Hypothalamus (tissue), 51 donors: ENCODE measurements around the gene ZNF518A.
A peak's percentile ranks its signal among the peaks of the same experiment; 100 is the strongest.

Experiments used
- DNase-seq, 51 donors: peaks; one replicate each; lab custom pipeline; 2025; lab: John Stamatoyannopoulos, UW

Gene ZNF518A, protein sequence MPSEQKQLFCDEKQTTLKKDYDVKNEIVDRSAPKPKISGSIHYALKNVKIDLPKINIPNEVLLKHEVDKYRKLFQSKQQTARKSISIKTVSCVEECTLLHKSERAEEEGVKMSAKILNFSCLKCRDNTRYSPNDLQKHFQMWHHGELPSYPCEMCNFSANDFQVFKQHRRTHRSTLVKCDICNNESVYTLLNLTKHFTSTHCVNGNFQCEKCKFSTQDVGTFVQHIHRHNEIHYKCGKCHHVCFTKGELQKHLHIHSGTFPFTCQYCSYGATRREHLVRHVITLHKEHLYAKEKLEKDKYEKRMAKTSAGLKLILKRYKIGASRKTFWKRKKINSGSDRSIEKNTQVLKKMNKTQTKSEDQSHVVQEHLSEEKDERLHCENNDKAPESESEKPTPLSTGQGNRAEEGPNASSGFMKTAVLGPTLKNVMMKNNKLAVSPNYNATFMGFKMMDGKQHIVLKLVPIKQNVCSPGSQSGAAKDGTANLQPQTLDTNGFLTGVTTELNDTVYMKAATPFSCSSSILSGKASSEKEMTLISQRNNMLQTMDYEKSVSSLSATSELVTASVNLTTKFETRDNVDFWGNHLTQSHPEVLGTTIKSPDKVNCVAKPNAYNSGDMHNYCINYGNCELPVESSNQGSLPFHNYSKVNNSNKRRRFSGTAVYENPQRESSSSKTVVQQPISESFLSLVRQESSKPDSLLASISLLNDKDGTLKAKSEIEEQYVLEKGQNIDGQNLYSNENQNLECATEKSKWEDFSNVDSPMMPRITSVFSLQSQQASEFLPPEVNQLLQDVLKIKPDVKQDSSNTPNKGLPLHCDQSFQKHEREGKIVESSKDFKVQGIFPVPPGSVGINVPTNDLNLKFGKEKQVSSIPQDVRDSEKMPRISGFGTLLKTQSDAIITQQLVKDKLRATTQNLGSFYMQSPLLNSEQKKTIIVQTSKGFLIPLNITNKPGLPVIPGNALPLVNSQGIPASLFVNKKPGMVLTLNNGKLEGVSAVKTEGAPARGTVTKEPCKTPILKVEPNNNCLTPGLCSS (N-terminal part only)

DNA sequence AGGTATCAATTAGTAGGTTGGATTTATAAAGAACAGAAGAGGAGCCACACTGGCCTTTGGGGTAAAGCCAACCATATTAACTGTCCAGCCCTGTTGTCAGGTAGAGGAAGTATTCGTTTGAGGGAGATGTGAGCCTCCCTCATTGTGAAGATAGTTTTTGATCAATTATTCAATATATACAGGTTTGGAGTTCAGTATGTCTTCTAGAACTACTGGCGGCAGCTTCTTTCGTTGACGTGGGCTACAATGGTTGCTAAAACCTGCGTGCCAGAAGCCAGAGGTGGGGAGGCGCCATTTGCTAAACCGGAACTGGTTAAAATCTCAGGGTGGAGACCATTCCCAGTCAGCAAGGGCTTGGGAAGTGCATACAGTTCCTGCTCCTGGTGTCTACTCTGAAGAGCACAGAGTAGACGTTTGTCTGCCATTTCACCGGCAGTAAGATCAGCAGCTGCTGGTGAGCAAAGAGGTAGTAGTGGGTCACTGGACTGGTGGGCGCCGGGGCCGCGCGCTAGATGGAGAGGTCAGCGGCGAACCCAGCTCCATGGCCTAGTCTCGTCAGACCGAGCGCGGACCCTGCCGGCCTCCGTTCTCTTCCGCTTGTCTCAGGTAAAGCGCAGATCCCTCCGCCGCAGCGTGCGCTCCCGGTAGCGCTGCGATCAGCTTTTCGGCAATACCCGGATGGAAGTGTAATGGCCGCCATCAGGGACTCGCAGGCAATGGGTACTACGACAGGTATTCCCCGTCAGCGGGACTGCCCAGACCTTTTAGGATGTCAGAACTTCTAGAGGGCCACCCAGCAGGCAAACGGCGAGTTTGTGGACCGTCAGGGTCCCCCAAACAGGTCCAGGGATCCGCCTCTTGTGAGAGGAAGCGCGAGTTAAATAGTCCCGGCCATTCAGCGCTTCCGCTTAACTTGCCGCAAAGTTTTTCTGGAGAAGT is at the start of gene ZNF518A:
Gene ZNF518A, plus strand, starts transcription at position 911 of the 939 bp plus-strand sequence. CDS start 26,026 bp downstream, outside the sequence.
- peak; percentile 34 to 95 (median 83) for DNase-seq

DNA sequence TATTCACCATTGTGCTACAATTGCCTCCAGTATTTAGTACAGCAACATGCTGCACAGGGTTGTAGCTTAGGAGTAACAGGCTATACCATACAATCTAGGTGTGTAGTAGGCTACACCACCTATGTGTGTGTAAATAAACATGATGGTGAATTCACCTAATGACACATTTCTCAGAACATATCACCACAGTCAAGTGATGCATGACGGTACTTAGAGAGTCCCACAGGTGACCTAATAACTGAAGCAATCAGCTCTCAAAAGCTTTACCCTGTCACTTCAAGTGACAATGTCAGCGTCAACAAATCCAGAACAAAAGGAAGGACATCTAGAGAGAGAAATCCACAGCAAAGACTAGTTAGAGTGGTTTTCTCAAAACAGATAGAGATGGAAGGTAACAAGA is 47.9 kb upstream of the ZNF518A start:
- no peak for DNase-seq

DNA sequence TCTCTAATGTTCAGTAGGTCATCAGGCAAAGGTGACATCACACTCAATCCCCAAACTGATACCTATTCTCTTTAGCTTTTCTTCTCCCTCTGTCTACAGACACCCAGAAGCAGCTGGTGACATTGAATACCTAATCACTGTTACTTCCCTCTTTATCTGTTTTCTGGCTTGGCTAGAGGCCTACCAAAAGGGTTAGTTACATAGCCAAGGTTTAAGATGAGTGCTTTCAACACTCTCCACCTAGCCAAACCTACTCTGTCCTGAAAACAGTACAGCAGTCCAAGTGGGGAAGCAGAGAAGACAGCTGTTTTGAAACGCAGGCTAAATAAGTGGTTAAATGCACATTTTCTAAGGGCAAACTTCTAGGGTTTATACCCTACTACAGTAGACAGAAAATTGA is 47.3 kb upstream of the ZNF518A start:
- no peak for DNase-seq

DNA sequence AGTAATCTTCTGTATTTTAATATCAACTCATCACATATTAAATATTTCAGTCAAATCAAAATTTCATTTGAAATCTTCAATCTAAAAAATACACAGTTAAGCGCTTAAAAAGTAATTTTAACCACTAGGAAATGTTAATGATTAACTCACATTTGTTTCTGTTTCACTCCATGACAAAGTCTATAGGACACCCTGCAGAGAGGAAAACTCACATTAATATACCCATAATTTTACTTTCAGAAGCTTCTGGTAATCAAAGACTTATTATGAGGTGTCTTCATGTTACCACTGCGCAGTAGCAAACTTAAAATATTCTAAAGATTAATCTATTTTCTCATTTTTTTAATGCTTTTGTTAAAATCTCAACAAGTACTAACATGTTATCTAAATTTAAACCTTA is 41.0 kb upstream of the ZNF518A start:
- no peak for DNase-seq

DNA sequence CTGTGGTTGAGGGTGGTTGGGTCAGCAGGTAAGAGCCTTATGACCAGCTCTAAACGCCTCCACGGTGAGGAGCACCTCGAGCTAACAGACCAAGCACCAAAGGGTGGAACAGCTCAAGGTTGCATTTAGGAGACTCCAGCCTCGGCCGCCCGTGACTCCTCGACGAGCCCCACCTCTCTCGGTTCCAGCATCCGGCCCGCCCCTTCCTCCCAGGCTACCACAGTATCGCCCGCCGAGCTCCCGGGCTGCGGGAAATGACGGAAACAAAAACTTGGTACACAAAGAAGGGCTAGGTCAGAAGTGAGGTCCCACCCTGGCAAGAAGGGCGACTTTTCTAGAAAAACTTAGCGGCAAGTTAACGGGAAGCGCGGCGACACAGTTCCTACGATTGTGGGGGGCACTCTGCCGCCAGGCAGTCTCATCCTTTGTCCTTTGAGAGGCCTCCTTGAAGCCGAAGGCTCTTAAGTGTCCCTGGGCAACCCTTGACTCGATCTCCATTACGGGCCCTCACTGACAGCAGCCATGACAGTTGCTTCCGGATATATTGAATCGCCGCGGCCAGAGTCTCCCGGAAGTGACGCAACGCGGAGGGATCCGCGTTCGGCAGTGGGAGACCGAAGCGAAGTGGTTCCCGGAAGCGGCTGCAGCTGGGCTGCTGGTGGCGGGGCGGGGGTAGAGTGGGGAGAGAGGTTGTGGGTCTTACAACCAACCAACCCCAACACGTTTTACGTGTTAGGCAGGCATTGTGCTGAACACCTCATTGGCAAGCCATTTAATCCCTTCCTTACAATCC is 40.2 kb upstream of the ZNF518A start:
- DNase-seq, result peak; percentile 52 to 93 (median 79)

DNA sequence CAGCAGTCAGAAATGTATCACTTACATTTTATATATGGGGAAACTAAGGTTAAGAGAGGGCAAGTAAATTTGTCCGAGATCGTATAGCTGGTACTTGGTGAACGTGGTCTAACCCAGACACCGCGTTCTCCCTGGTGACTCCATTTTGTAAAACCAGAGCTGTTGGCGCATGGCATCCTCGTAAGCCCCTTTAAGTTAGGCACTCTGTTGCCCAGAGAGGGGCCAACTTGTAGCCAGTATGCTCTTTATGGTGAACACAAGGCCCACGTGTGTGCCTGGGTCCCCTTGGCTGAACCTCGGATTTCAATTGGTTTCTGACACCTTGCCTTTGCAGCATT is 39.7 kb upstream of the ZNF518A start:
- DNase-seq, result peak in 4 of 51 donors; percentile 1 to 30 (median 14)

DNA sequence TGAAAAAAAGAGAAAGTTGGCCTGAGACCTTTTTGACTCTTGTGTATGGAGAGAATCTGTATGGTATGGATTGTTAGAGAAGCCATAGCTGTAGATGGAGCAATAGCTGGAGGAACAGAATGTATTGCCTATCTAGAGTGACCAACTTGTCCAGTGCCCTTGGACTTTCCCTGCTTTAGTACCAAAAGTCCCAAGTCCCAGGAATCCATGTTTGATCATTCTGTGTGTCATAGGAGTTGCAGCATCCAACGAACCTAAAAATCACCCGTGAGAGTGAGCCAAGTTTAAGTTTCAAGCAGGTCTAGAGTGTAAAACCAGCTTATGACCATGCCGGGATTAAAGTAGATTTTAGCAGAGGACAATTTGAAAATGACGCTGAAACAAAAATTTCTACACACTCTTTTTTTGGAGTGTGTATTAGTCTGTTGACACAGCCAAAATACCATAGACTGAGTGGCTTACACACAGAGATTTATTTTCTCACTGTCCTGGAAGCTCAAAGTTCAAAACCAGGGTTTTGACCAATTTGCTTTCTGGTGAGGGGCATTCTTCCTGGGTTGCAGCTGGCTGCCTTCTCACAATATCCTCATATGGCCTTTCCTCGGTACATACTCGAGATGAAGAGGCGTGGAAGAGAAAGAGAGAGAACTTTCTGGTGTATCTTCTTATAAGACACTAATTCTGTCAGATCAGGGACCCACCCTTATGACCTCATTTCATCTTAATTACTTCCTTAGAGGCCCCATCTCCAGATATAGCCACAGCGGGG is 36.9 kb upstream of the ZNF518A start:
- no peak for DNase-seq

DNA sequence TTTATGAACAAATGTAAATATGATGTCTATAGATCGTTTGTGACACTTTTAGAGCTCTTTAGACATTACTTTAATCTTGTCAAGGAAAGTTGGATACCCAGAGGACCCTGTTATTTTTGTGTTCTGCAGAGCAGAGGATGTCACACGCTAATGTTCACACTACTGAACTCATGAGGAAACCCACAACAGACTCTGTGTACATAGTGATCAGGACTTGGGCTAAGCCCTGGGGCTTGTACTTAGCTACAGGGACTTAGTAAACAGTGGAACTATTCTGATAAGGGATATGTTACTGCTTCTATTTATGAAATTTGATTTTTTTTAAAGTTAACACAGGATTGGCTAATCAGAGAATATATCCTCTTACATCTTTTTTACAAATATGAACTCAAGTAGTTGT is 36.1 kb upstream of the ZNF518A start:
- no peak for DNase-seq

DNA sequence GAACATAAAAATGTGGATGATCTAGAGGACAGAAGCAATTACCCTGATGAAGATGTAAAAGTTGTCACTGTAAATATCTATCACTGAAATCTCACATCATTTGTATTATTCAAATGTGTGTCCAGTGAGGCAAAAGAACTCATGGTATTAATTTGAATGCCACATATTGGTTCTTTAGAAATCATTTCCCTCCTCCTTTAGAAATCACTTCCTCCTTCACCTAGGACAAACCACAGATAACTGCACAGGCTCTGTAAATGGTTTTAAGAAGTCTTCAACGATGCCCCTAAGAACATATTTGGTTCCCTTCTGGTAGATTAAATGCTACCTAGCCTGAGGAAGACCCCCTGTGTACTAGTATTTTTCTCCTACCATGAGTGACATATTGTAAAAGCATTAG is 33.1 kb upstream of the ZNF518A start:
- DNase-seq, result no peak

DNA sequence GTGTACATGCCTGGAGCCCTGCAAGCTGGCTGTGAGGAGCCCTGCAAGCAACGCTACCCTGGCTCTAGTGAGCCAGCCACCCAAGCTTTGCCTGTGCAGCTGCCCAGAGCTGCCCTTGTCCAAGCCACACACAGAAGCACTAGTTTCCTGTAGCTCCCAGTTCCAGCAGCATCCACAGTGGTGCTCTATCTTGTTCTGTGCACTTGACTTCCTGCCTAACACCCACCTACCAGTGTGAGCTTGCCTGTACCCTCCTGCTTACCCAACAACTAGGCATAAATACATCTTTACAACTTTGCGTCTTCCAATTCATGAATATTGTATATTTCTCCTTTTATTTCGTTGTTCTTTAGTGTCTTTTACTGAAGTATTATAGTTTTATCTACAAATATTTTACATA is 32.2 kb upstream of the ZNF518A start:
- DNase-seq, result no peak

DNA sequence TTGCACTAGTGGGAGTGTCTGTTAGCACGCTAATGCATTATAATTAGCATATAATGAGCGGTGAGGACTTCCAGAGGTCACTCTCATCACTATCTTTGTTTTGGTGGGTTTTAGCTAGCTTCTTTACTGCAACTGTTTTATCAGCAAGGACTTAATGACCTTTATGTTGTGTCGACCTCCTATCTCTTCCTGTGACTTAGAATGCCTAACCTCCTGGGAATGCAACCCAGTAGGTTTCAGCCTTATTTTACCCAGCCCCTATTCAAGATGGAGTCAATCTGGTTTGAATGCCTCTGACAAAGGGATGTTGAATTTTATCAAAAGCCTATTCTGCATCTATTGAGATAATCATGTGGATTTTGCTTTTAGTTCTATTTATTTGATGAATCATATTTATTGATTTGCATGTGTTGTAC is 22.5 kb upstream of the ZNF518A start:
- DNase-seq, result no peak

DNA sequence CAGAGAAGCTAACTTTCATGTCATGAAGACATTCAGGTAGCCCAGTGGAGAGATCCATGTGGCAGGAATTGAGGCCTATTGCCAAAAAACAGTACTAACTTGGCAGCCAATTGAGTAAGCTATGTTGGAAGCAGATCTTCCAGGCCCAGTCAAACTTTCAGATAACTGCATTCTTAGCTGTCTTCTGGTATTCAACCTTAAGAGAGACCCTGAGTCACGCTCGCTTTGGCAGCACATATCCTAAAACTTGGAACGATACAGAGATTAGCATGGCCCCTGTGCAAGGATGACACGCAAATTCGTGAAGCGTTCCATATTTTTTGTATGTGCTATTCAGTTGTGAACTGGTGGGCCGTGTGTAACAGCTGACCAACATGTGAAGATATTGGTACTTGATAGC is 17.6 kb upstream of the ZNF518A start:
- DNase-seq, result no peak

DNA sequence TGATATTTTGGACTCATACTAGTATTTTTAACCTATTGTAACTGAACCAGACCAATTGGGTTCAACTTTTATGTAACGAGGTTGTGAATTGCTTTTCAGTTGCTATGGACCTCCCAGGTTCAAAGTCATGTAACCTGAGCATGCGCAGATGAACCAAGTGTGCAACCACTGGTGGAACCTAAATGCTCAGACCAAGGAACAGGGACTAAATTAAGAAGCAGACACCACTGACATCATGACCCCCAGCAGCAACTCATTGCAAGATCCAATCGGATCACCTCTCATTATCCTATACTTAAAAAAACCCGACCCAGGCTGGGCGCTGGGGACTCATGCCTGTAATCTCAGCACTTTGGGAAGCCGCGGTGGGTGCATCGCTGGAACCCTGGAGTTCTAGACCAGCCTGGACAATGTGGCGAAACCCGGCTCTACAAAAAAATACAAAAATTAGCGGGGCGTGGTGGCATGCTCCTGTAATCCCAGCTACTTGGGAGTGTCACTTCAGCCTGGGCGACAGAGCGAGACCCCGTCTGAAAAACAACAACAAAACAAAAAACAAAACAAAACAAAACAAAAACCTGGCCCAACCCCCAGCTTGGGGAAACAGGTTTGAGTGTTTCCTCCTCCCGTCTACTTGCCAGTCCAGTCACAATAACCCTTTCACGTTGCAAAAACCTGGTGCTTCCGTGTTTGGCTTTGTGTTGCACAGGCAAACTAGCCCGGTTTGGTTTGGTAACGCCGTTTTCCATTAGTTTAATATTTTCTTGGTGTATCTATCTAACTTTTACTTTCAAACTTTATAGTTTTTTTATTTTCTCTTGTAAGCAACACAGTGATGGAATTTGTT is 11.3 kb upstream of the ZNF518A start:
- no peak for DNase-seq

DNA sequence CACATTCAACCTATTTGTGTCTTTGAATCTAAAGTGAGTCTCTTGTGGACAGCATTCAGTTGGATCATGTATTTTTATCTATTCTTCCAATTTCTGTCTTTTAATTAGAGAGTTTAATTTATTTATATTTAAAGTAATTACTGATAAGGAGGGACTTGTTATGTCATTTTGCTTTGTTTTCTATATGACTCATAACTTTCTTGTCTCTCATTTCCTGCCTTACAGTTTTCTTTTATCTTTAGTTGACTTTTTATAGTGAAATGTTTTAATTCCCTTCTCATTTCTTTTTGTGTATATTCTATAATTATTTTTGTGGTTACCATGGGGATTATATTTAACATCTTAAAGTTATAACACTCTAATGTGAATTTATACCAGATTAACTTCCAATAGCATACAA is 7.3 kb upstream of the ZNF518A start:
- DNase-seq, result no peak

DNA sequence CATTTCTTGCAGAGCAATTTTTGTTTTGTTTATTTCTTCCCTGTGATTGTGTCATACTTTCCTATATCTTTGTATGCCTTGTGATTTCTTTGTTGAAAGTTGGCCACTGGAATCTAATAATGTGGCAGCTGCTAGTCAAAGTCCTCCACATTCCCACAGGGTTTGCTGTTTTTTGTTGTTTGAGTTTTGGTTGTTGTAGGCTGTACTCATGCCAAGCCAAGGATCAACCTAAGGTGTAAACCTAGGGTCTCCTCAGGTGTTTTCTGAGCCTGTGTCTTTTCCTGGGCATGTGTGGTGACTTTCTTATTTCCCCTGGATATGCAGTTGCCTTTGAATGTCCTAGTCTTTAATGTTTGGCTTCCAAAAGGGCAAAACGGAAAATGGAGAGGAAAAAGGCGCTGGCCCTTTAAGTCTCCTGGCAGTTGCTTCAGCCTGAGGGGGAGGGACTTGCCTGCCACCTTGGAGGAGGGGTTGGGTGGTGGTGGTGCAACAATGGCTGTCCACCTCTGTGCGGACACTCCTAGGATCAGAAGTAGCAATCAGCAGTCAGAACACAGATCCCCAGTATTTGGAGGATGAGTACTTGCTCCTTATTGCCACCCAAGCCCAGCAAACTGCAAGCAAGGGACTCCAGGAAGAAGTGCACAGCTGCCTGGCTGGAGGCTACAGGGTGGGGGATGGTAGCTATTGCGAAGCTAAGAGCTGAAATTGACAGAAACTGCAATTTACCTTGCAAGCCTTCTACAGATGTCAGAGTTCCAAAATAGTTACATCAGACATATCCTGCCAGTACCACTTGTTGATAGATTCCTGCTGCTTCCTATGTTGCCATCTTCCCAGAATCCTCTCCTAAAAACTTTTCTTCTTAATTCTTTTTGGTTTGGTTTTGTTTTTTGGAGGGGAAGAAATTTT is 5.6 kb upstream of the ZNF518A start:
- no peak for DNase-seq

DNA sequence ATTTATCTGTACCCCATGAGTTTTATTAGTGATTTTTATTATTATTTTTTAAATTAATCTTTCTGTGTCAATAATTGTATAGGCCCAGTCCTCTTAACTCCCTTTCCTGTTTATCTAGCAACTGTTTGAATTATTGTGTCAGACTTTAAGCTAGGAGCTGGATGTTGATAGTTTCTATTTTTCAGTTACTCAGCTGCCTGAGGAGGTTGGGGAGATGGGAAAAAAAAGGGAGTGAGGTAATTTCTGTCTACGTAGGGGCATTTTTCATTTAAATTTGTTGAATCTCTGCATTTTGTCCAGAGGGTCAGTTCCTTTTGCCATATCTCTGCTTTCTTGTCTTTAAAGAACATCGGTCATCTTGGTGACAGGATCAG is 5.0 kb upstream of the ZNF518A start:
- no peak for DNase-seq
